Smooth muscle cell (in vitro differentiated cells): ENCODE measurements around the gene RGCC. TPM values are rescaled to one million over a fixed set of nuclear protein-coding genes. Genes with fewer than 3 reads are reported as not detected.

ENCODE experiments used
- DNase-seq: peaks from one replicate; lab custom pipeline; 2025; ENCODE audit not compliant: unreplicated experiment; lab: John Stamatoyannopoulos, UW
- H2AFZ ChIP-seq: fragments of 200-600 bp; sonication (generic); 2 replicates; pipeline ENCODE4 v1.6.0; 2016; ENCODE audit warnings: antibody characterized with exemption, low read depth, mild to moderate bottlenecking
- H3F3A ChIP-seq: fragments of 200-600 bp; sonication (generic); 2 replicates; pipeline ENCODE4 v1.6.0; 2017; ENCODE audit warnings: antibody characterized with exemption, low read depth
- H3K27ac ChIP-seq: fragments of 200-600 bp; sonication (generic); 2 replicates; pipeline ENCODE4 v1.5.1; 2016; ENCODE audit warnings: low read depth, mild to moderate bottlenecking
- H3K27me3 ChIP-seq: fragments of 200-600 bp; sonication (generic); 2 replicates; pipeline ENCODE4 v1.6.1; 2016; ENCODE audit warnings: low read depth, mild to moderate bottlenecking
- H3K36me3 ChIP-seq: fragments of 200-600 bp; sonication (generic); 2 replicates; pipeline ENCODE4 v1.5.1; 2016; ENCODE audit warnings: low read depth
- H3K4me1 ChIP-seq: fragments of 200-600 bp; sonication (generic); 2 replicates; pipeline ENCODE4 v1.5.1; 2016; ENCODE audit warnings: low read depth
- H3K4me2 ChIP-seq: fragments of 200-600 bp; sonication (generic); 2 replicates; pipeline ENCODE4 v1.6.0; 2016; ENCODE audit warnings: mild to moderate bottlenecking
- H3K4me3 ChIP-seq: fragments of 200-600 bp; sonication (generic); 2 replicates; pipeline ENCODE4 v1.5.1; 2016; ENCODE audit warnings: mild to moderate bottlenecking
- H3K79me2 ChIP-seq: fragments of 200-600 bp; sonication (generic); 2 replicates; pipeline ENCODE4 v1.6.0; 2016; ENCODE audit warnings: low read depth, mild to moderate bottlenecking
- H3K9ac ChIP-seq: fragments of 200-600 bp; sonication (generic); 2 replicates; pipeline ENCODE4 v1.6.0; 2016; ENCODE audit warnings: low read depth
- H3K9me3 ChIP-seq: fragments of 200-600 bp; sonication (generic); replicated peaks from 2 replicates; pipeline ENCODE4 v1.5.1; 2016; ENCODE audit warnings: low read depth
- H4K20me1 ChIP-seq: fragments of 200-600 bp; sonication (generic); 2 replicates; pipeline ENCODE4 v1.6.0; 2016; ENCODE audit warnings: low read depth
- WGBS: methylation state at CpG from one replicate; pipeline ENCODE4 v1.1.7; 2016; ENCODE audit warnings: low lambda C conversion rate; 5-methylcytosine and 5-hydroxymethylcytosine counted together
- polyA plus RNA-seq: library from polyadenylated mRNA; unstranded; fragments of >200 nt; fragmentation: Nextera tagmentation; extraction: Ambion mirVana; gene quantifications from 2 replicates; pipeline ENCODE4 v1.2.1, GENCODE V29; 2016
- total RNA-seq: library from RNA; depleted of rRNA; stranded (reverse); fragments of >200 nt; gene quantifications from 2 replicates; pipeline ENCODE4 v1.2.3, GENCODE V29; 2014
- TF ChIP-seq, protein P1 (sequence below): fragments of 200-600 bp; sonication (generic); IDR thresholded peaks from 2 replicates; pipeline ENCODE4 v1.5.1; 2017; ENCODE audit warnings: borderline replicate concordance, mild to moderate bottlenecking, antibody characterized with exemption; ENCODE audit not compliant: insufficient read depth, poor library complexity, severe bottlenecking

RGCC gene
- total and polyA plus RNA-seq, 2 experiments from 2014 or later, result 4.5 to 11.7 TPM

DNA sequence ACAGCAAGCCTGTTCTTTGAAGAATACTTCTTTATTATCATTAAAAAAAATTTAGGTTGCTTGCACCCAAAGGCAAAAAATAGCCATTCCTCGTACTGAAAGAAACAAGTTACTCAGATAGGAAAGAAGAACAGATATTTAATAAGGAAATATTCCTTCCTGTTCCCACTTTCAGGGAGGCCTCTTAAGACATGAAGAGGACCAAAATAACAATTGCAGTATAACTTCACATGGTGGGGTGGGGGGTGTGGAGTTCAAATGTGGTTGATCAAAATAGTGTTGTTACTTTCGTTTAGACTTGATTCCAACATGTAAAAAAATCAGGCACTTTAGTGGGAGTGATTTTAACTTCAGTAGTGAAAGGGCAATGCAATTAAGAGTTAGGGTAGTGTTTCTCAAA is 3.6 kb downstream of the RGCC start:
- TF ChIP-seq, protein P1, sequence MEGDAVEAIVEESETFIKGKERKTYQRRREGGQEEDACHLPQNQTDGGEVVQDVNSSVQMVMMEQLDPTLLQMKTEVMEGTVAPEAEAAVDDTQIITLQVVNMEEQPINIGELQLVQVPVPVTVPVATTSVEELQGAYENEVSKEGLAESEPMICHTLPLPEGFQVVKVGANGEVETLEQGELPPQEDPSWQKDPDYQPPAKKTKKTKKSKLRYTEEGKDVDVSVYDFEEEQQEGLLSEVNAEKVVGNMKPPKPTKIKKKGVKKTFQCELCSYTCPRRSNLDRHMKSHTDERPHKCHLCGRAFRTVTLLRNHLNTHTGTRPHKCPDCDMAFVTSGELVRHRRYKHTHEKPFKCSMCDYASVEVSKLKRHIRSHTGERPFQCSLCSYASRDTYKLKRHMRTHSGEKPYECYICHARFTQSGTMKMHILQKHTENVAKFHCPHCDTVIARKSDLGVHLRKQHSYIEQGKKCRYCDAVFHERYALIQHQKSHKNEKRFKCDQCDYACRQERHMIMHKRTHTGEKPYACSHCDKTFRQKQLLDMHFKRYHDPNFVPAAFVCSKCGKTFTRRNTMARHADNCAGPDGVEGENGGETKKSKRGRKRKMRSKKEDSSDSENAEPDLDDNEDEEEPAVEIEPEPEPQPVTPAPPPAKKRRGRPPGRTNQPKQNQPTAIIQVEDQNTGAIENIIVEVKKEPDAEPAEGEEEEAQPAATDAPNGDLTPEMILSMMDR, result no peak
- Histone ChIP-seq H3K4me3 (no peak overlapping the region), H3K4me2 (no peak overlapping the region)

DNA sequence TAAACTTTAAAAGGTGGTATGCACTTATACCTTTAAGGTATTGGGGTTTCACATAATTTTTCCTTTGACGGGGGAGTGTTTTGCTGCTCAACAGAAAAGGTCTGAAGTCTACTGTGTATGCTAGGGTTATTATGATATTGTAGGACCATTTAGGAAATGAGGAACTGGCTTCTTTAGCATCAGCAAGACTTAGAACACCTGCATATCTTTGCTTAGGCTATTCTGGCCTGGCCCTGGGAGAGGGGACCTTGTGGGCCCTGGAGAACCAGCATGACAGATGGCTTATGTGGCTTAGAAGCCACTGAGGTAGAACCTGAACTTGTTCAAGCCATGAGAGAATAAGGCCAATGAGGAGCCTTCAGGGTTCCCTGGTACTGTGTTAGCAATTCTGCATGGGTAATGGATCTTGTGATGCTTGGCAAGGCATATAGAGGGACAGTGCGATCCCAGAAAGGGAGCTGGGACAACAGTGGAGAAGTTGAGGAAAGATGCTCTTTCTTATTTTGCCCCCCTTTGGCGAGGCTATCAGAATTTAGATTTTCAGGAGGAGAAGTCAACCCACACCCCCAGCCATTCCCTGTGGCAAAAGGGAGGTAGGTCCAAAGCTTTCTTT is 4.3 kb downstream of the RGCC start:
- Histone ChIP-seq H3K27me3 (peaks cover 21% of the 10 kb centered on the region), H4K20me1 (no peaks in the 10 kb centered on the region), H3K9me3 (no peaks in the 10 kb centered on the region), H3F3A (no peaks in the 10 kb centered on the region), H3K36me3 (no peaks in the 10 kb centered on the region), H3K4me3 (no peak overlapping the region), H3K4me1 (peaks cover 5% of the 10 kb centered on the region), H2AFZ (no peak overlapping the region), H3K79me2 (no peaks in the 10 kb centered on the region), H3K27ac (no peak overlapping the region), H3K9ac (no peak overlapping the region), H3K4me2 (no peak overlapping the region)
- WGBS, result 93% methylated on average over 3 of the region's 3 CpGs
- DNase-seq, result no peak
- TF ChIP-seq, protein P1, result no peak

More for the DNA sequence above, 3.6 kb downstream of the RGCC start:
- H3K36me3 ChIP-seq, result no peaks in the 10 kb centered on the region
- H4K20me1 ChIP-seq, result no peaks in the 10 kb centered on the region
- no peaks in the 10 kb centered on the region for H3K9me3 ChIP-seq
- H3K79me2 ChIP-seq, result no peaks in the 10 kb centered on the region
- no peak for DNase-seq
- no peak overlapping the region for H3K27ac ChIP-seq
- H3K4me1 ChIP-seq, result peaks cover 5% of the 10 kb centered on the region
- H2AFZ ChIP-seq, result no peak overlapping the region
- H3K27me3 ChIP-seq, result peaks cover 28% of the 10 kb centered on the region
- no peak overlapping the region for H3K9ac ChIP-seq
- 48% methylated on average over 2 of the region's 2 CpGs for WGBS
- H3F3A ChIP-seq, result no peaks in the 10 kb centered on the region

DNA sequence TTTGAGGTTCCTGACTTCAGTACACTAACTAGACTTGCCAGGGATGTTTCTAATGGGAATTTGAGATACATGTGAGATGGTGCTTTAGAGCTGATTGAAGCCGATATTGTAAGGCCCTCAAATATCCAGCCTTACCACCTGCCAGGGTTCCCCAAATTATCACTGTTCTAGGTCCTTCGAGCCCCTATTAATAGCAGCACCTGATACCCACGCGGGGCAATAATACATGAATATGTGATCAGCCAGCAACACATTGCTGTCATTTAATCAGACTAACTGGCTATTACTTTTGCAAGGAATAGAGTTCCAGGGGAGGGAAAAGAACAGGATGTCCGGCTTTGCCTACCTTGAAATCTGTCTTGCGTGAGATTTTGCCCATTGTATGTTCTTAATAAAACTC is 5.1 kb downstream of the RGCC start:
- H3K9ac ChIP-seq, result no peak overlapping the region
- no peak overlapping the region for H3K4me2 ChIP-seq
- no peaks in the 10 kb centered on the region for H3F3A ChIP-seq
- no peak overlapping the region for H2AFZ ChIP-seq
- TF ChIP-seq, protein P1, result no peak
- H3K36me3 ChIP-seq, result no peaks in the 10 kb centered on the region
- peaks cover 17% of the 10 kb centered on the region for H3K27me3 ChIP-seq
- H3K79me2 ChIP-seq, result no peaks in the 10 kb centered on the region
- no peak for DNase-seq
- no peak overlapping the region for H3K4me3 ChIP-seq
- H3K9me3 ChIP-seq, result no peaks in the 10 kb centered on the region
- 93% methylated on average over 6 of the region's 6 CpGs for WGBS
- no peaks in the 10 kb centered on the region for H4K20me1 ChIP-seq
- peaks cover 5% of the 10 kb centered on the region for H3K4me1 ChIP-seq
- no peak overlapping the region for H3K27ac ChIP-seq
